HG03139 (cell line): Measurements from ENCODE around the gene CA6.
"Not testable (repeated sequence)": the region's sequence is repeated elsewhere in the genome, so short reads cannot be mapped to it uniquely, and the experiment has no call there.

Source experiments
- ATAC-seq: cut with Tn5 transposase; IDR thresholded peaks from one replicate; pipeline ENCODE4 v1.9.1; 2021; ENCODE audit not compliant: unreplicated experiment

Gene CA6

DNA sequence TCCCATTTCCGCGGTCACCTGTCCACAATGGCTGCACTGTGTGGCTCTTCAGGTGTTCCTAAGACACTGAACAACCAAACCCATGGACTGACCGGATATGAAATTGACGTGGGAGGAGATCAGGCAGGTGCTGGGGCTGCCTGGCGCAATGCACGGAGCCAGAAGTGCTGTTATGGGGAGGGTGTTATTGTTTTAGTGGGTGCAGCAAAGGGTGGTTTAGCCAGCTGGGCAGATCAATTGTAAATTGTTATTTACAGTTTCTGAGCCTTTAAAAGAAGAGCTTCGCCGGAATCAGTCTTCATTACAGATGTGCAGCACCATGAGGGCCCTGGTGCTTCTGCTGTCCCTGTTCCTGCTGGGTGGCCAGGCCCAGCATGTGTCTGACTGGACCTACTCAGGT, at the start of gene CA6:
Gene CA6 (plus strand): TSS at position 301 of the 400 bp plus-strand sequence. CDS start 19 bp downstream, at position 320.
- ATAC-seq, result no peak

DNA sequence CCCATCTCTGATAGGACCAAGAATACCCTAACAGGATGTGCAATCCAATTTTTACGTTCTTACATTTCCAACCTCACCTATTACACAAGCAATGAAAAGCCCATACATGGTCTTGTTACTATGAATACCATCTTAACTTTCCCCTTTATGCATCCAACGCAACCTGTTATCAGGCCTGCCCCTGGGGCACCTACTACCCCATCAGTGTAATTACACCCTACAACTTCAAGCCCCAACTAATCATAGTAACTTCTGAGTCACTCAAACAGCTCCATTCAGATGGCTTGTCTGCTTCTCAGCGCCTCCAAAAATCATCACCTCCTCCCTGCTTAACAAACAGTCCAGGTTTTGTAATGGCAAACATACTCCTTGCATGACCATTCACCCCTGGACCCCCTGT, 48.9 kb upstream of the CA6 start:
- not testable (repeated sequence) for ATAC-seq

DNA sequence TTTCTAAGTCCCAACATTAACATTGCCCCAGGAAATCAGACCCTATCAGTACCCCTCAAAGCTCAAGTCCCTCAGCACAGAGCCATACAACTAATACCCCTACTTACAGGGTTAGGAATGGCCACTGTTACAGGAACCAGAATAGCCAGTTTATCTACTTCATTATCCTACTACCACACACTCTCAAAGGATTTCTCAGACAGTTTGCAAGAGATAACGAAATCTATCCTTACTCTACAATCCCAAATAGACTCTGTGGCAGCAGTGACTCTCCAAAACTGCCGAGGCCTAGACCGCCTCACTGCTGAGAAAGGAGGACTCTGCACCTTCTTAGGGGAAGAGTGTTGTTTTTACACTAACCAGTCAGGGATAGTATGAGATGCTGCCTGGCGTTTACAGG, 48.2 kb upstream of the CA6 start:
- ATAC-seq, result not testable (repeated sequence)

DNA sequence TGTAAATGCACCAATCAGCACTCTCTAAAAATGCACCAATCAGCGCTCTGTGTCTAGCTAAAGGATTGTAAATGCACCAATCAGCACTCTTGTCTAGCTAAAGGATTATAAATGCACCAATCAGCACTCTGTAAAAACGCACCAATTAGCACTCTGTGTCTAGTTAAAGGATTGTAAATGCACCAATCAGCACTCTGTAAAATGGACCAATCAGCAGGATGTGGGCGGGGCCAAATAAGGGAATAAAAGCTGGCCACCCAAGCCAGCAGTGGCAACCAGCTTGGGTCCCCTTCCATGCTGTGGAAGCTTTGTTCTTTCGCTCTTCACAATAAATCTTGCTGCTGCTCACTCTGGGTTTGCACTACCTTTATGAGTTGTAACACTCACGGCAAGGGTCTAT, 47.2 kb upstream of the CA6 start:
- not testable (repeated sequence) for ATAC-seq

DNA sequence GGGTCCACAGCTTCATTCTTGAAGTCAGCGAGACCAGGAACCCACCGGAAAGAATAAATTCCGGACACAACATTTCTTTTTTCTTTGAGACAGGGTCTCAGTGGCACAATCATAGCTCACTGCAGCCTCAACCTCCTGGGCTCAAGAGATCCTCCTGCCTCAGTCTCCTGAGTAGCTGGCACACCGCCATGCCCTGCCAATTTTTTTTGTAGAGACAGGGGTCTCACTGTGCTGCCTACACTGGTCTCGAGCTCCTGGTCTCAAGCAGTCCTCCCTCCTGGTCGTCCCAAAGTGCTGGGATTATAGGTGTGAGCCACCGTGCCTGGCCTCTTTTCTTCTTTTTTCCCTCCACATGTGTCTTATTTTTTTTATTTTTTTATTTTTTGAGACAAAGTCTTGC, 46.6 kb upstream of the CA6 start:
- no peak for ATAC-seq

DNA sequence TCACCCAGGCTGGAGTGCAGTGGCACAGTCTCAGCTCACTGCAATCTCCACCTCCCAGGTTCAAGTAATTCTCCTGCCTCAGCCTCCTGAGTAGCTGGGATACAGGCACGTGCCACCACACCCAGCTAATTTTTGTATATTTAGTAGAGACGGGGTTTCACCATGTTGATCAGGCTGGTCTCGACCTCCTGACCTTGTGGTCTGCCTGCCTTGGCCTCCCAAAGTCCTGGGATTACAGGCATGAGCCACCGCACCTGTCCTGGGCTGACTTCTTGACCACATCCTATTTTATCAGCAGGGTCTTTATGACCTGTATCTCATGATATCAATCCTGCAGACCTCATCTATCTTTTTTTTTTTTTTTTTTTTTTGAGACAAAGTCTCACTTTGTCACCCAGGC, 45.0 kb upstream of the CA6 start:
- not testable (repeated sequence) for ATAC-seq

DNA sequence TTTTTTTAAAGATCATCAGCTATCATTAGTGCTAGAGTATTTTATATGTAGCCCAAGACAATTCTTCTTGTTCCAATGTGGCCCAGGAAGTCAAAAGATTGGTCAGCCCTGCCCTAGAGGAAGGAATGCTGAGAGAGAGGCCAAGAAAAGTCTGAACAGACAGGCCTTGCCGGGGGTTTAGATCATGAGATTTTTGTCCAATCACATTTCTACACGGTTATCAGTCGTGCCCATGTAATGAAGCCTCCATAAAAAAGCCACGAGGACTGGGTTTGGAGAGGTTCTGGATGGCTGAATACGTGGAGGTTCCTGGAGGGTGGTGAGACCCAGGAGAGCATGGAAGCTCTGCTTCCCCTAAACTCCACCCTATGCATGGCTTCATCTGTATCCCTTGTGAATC, 42.9 kb upstream of the CA6 start:
- no peak for ATAC-seq

DNA sequence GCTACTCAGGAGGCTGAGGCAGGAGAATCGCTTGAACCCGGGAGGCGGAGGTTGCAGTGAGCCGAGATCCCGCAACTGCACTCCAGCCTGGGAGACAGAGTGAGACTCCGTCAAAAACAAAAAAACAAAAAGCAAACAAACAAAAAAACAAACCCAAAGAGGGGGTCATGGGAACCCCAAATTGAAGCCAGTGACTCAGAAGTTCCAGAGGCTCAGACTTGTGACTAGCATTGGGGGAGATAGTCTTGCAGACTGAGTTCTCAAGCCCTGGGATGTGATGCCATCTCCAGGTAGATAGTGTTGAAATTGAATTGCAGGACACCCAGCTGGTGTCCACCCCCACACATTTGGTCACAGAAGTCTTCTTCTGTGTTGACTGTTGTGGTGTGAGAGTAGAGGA, 42.3 kb upstream of the CA6 start:
- no peak for ATAC-seq

DNA sequence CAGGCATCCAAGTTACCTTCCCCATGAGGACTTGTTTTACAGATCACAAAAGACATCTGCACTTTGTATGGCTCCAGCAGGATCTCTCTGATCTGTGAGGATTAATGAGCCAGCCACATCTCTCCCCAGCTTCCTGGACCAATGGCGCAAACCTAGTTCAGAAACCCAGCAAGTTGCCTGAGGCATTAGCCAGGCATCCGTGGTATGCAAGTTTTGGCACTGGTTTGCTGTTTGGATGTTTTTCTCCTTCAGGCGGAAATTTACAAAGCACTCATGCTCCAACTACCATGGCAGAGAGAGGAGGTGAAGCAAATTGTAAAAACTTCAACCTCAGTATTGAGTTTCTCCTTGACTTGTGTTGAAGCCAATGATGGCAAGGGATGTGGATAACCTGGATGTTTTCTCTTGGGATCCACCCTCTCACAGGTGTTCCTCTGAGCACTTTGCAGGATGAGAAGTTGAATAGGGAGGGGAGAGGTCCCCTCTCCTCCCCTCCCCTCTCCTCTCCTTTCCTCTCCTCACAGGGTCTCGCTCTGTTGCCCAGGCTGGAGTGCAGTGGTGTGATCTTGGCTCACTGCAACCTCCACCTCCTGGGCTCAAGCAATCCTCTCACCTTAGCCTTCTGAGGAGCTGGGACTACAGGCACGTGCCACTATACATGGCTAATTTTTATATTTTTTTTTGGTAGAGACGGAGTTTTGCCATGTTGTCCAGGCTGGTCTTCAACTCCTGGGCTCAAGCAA, 41.6 kb upstream of the CA6 start:
- no peak for ATAC-seq

DNA sequence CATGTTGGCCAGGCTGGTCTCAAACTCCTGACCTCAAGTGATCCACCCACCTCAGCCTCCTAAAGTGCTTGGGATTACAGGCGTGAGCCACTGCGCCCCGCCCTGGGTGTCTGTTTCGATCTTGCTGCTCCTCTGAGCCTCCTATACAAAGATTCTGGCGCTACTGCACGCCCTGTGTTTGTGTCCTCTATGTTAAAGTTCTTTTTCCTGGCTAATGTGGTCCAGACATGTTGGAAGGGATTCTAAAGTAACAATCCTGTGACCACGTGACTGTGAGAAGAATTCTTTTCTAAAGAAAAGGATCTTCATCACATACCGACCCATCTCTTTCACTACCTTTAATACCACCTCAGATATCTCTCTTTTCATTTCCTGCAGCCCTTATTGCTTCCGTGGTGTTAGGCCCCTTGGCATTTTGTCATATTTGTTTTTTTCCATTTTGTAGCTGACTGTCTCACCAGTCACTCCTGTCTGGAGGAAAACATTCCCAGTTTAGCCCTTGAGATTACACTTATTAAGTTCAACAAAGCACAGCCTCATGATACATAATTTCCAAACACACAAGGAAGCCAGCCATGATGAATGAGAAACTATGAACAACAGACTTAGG, 40.0 kb upstream of the CA6 start:
- no peak for ATAC-seq

DNA sequence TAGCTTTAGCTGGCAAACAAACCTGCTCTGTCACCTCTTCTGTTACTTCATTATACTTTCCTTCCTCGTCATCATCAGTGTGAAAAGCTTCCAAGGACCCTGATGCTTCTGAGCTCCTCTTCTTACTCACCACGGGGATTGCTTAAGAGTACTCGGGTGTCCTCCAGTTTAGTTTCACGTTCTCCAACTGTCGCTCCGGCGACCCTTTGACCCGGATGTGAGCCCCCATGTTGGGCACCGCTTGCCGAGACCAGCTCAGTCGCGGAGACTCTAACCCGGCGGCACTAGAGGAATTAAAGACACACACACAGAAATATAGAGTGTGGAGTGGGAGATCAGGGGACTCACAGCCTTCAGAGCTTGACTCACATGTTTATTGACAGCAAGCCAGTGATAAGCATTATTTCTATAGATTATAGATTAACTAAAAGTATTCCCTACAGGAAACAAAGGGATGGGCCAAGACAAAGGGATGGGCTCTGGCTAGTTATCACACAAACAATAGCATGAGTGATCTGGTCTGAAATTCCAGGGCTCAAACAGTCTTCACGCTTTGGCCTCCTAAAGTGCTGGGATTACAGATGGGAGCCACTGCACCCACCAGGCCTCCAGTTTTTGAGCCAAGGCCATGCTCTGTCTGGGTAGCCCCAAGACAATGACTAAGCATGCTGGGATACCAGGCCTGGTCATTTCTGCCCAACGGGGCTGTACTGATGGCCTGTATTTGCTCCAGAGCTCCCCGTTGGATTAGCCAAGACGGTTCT, 37.1 kb upstream of the CA6 start:
- no peak for ATAC-seq

DNA sequence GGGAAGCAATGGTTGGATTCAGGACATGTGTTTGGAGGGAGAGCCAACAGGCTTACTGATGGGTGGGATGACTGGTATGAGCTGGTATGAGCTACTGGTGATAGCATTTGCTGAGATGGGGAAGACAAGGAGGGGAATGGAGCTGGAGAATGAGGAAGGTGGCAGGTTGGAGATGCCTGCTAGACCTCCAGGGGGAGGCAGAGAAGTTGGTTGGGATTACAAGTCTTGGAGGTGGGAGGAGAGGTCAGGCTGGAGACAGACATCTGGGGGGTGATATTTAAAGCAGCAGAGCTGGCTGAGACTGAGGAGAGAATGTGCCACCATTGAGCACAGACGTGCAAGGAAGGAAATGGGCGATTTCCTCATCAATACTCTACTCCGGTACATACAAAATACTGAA, 35.3 kb upstream of the CA6 start:
- no peak for ATAC-seq

DNA sequence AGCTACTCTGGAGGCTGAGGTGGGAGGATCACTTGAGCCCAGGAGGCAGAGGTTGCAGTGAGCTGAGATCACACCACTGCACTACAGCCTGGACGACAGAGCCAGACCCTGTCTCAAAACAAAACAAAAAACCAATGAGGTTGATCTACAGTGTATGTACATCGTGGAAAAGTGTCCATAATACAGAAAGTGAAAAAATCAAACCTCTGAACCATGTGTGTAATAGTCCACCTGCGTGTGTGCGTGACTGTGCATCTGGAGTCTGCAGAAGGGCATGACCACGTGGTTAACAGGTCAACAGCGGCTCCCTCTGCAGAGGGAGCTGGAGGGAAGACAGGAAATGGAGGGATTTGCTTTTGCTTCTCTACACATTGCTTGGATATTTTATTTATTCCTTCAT, 34.8 kb upstream of the CA6 start:
- ATAC-seq, result no peak

DNA sequence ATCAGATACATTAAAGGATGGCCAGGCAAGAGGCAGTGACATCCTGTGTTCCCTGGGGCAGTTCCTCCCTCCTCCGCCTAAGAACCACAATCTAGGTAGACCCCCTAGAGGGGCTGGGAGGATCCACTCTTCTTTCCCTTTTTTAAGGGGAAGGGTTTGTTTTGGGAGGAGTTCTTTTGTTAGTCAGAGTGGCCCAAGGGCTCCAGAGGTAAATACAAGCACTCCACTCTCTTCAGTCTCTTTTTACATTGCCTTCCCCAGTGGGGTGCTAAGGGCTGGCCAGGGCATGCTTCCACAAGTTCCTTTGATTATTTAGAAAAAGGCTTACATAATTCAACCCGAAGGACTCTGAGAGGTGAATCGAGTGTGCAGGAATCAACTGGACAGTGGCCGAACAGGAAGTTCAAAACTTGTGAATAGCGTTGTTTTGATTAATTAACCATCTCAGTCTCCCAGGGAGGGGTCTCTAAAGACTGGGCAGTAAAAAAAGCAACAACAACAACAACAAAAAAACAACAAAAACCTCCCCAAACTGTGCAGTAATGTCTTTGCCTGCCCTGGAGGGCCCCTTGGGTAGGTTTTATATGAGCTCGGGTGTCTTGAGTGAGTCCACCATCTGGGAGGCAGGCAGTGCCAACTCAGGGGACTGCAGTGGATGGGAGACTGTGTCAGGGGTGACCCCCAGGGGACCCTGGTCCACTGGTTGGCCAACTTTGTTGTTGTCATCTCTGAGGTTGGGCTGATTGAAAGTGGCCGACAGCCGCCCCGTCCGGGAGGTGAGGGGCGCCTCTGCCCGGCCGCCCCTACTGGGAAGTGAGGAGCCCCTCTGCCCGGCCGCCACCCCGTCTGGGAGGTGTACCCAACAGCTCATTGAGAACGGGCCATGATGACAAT, 34.0 kb upstream of the CA6 start:
- no peak for ATAC-seq

DNA sequence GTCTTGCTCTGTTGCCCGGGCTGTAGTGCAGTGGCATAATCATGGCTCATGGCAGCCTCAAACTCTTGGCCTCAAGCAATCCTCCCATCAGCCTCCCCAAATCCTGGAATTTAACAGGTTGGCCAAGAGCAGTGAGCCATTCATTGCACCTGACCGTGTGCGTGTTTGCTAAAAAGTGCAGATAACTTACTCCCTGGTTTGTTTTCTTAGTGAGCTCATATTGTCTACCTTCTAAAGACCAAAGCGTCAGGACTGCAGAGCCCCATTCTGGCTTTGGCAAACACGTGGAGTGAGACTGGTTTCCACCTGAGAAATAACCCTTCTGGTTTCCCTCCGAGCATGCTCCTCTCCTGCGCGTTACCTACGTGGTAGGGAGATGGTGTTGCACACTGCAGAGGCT, 32.2 kb upstream of the CA6 start:
- ATAC-seq, result no peak

DNA sequence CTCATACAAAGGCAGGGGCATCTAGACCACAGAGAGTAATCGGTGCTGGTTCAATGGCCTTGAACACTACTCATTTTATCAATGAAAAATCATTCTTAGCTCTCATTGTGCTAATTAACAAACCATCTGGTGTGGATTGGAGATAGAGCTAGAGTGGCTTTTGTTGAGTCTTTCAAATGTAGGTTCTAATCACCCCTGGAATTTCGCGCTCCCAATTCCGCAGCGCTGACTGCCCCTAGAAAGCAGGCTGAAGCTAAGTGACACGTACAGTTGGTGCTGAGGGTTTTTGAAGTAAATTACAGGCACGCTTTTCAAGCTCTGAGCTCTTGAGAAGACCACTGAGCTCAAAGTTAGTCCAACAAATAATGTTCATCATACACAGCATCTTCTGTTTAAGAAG, 31.2 kb upstream of the CA6 start:
- ATAC-seq, result no peak

DNA sequence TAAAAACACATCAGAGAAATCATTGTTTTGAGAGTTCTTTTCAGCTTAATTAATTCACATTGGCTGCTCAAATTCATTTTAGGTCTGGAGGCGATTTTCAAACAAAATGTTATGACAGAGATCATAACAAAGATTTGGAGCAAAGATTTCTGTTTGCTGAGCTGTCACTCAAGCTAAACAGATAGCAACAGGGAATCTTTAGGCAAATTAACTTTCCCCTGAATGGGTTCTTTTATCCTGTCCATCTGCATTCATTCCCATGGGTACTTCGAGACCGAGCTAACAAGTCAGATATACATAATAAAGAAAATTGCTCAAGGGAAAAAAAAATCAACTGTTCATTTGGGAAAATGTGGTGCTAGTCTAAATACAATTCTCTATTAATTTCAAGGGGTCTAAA, 30.2 kb upstream of the CA6 start:
- no peak for ATAC-seq

DNA sequence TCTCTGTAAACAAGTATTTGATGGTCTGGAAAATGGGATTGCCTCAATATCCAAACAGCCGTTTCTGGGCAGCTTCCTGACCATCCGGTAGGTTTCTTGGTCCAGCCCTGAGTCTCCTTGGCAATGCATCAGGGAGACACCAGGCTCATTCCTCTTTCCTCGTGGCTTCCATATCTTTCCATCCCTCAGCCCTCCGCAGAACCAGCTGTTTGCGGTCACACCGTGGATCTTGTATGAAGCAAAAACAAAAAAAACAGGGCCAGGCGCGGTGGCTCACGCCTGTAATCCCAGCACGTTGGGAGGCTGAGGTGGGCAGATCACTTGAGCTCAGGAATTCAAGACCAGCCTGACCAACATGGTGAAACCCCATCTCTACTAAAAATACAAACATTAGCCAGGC, 28.1 kb upstream of the CA6 start:
- not testable (repeated sequence) for ATAC-seq

DNA sequence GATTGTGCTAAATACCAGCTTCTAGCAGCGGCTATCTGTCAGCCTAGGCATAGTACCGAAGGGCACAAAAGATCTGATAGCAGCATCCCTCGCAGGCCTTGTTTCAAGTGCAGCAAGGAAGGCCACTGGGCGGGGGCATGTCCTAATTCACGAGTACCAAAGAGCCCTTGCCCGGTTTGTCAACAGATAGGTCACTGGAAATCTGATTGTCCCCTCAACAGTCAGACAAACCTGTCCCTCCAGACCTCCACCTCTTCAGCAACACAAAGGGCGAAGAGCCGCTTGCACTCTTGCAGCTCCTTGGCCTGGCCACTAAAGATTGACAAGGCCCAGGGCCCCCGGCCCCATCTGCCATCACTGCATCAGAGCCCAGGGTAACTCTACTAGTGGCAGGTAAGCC, 22.7 kb upstream of the CA6 start:
- ATAC-seq, result no peak

DNA sequence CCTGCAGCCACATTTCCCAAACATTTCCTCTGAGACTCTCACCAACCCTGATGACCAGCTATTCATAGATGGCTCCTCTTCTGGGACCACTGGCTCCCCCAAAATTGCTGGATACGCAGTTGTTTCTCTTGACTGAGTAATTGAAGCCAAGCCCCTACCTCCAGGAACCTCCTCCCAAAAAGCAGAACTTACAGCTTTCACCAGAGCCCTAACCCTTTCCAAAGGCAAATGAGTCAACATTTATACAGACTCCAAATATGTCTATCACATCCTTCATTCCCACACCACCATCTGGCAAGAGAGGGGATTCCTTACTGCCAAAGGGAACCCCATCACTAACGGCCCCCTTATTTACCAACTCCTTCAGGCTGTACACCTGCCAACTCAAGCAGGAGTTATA, 20.3 kb upstream of the CA6 start:
- no peak for ATAC-seq

DNA sequence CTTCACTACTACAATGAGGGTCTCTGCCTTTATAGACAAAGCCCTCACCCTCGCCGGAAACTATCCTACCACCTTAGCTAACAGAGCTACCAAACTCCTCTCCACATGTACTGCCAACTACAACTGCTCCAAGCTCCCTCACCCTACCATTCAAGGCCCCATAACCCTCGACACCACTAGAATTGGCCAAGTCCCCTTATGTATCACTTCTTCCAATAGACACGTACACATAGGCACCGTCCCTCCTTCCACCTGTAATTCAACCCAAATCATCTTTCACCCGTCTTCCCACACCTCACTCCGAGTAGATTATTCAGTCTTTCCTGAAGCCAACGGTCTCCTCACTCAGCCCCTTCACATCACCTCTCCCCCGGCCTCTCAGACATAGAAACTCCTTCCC, 19.7 kb upstream of the CA6 start:
- no peak for ATAC-seq
